Activated naive CD8-positive, alpha-beta T cell treated with anti-CD3 and anti-CD28 coated beads, Interleukin-2, amount 50 U/mL, for 16 hours (primary cell): ENCODE results near the gene NFATC2.
"Not testable (repeated sequence)": the region's sequence is repeated elsewhere in the genome, so short reads cannot be mapped to it uniquely, and the experiment has no call there.

Experiments used
- DNase-seq: peaks from one replicate; pipeline ENCODE4 v3.0.0-alpha.2; 2020; ENCODE audit warnings: low read depth, low spot score

NFATC2 gene

GRCh38 chr20:51473771-51474170 lies 68.7 kb downstream of the NFATC2 start:
- DNase-seq: no peak

DNA sequence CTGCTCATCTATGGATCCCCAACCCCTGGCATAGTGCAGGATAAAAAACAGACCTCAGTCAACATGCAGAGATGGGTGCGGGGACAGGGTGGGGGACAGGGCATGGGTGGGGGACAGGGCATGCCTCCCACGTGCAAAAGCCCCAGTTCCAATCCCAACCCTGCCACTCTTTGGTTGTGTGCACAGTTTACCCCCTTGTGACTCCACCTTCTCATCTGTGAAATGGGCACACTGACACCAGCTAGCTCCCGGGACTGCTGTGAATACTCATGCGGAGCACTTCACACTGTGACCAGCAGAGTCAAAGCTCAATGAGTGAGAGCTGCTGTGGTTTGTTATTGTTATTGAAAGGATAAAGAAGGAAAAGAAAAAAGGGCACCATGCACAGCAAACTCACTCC lies 69.3 kb downstream of the NFATC2 start:
- no peak for DNase-seq

- DNase-seq: peak; percentile 14
These were observed 71.6 kb downstream of the NFATC2 start for GRCh38 chr20:51470907-51471411.

DNA sequence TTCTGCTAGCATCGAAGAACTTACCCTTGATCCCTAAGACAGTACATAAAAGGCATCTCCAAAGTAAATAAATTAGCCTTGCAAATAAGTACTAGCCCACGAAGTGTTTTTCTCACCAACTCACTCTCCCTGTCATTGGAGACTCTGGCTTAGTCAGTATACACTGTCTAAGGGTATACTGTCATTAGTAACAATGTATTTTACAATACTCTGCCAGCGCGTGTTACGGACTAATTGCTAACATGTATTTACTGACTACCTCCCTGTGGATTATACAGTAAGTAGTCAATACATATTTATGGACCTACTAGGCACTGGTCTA lies 72.1 kb downstream of the NFATC2 start:
- no peak for DNase-seq

DNA sequence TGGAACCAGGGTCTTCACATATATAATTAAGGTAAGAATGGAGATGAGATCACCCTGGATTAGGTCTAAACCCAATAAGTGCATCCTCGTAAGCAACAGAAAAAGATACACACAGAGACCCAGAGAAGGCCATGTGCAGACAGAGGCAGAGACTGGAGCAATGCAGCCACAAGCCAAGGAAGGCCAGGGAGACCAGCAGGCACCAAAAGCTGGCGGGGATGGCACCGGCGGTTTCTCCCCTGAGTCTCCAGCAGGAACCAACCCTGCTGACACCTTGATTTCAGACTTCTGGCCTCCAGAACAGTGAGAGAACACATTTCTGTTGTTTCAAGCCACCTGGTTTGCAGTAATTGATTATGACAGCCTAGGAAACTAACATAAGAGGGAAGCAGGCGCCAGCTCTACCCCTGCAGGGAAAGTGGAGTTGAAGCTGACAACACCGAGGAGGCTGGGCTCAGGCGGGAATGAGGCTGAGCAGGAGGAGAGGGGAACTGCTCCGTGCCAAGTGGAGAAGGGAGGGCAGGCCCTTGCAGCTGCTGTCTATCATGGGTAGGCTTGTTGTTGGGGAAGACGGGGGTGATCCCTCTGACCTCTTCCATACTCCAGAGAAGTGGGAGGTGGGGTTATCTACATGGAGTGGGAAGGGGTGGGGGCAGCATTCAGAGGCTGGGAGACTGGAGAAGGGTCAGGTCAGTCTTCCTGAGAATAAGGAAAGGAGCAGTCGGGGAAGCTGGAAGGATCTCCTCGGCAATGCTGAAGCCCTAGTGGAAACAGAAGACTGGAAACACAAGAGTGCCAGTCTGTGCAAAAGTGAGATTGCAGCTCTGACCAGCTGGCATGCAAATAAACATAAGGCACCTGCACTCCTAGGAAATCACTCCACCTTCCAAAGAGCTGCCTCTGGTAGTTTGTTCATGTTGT lies 72.7 kb downstream of the NFATC2 start:
- no peak for DNase-seq

GRCh38 chr20:51469046-51469445 lies 73.5 kb downstream of the NFATC2 start:
- DNase-seq: no peak

GRCh38 chr20:51468636-51469035 lies 73.9 kb downstream of the NFATC2 start:
- DNase-seq: no peak

- no peak for DNase-seq
These were observed 74.4 kb downstream of the NFATC2 start for GRCh38 chr20:51467956-51468626.

DNA sequence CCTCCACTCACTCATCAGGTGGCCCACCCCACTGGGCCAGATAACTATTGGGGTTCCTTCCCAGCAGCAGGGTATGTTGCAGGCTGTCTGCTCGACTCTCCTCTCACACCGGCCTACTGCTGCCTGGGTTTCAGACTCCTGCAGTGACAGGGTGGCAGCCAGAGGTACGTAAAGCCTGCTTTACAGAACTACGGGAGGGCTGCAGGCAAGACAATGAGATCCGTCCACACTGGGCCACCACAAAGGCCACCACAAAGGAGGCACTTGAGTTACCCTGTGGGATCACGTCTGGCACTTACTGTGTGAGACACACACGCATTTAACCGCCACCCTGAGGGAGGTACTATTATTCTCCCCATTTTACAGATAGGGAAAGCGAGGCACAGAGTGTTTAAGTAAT lies 78.5 kb downstream of the NFATC2 start:
- DNase-seq: no peak

- no peak for DNase-seq
These were observed 79.0 kb downstream of the NFATC2 start for GRCh38 chr20:51463560-51463959.

DNA sequence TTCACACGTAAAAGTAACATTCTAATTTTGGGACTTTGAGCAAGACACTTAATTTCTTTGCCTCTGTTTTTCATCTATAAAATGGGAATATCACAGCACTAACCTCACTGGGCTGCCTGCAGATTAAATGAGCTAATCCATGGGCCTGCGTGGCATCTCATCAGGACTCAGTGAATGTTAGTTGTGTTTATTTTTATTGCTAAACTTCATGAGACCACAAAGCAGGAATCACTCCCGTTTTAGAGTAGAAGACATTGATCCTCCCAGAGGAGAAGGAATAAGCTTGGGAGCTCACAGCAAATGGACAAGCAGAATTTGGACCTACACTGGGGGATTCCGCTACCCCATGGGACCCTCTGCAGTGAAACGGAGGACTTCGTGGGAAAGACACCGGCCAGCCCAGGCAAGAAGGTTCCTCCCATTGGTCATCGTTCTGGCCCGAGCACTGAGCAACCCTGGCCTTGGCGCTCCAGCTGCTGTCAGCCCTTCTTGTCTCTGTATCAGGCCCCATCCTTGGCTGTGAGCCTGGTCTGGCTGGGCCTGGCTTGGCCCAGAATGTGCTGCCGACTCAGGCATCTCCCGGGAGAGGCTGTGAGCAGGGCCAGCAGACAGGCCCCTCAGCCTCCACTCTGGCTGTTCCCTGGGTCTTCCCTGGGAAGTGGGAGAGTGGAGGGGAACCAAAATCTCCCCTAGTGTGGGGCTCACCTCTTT lies 79.8 kb downstream of the NFATC2 start:
- no peak for DNase-seq

- not testable (repeated sequence) for DNase-seq
These were observed 80.7 kb downstream of the NFATC2 start for GRCh38 chr20:51461846-51462245.

DNA sequence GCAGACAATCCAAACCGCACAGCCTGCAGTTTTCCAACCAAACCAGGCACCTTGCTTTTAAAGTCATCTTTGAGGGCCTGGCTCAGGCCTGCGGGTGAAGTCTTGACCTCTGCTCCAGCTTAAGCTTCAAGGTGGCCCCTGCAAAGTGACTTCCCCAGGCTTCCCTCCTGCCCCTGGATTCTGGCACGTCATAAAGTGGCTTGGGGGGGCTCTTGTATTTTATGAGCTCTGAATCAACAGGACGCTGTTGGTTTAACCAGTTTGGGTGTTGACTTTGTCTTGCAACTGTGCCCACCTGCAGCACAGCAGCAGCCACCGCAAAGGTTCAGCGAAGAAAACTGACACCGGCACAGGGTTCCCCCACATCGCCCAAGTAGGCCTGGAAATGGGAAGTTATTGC lies 81.2 kb downstream of the NFATC2 start:
- DNase-seq: no peak

DNA sequence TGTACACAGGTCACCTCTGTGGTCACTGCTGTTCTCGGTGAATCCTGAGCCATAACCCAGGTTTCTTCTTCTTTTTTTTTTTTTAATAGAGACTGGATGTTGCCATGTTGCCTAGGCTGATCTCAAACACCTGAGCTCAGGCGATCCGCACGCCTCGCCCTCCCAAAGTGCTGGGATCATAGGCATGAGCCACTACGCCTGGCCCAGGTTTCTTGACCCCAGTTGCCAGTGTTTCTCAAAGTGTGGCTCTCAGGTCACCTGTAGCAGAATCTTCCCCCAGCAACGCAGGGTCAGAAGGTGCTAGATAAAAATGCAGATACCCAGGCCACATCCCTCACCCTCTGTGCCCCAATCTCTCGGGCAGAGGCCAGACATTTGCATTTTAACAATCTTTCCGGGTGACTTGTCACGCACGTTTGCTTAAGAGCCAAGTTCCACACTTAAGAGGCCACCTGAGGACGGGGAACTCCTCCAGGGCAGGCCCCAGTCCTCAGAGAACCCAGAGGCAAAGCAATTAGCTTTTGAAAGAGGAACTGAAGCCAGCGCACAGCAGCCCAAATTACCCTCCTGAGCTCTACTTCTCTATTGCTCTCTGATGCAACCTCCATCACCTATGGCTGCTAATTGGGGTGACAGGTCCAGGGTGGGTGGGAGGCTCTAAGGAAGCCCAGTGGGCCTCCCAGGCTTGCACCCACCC lies 81.8 kb downstream of the NFATC2 start:
- no peak for DNase-seq

GRCh38 chr20:51460163-51460562 lies 82.4 kb downstream of the NFATC2 start:
- DNase-seq: no peak

- no peak for DNase-seq
These were observed 83.6 kb downstream of the NFATC2 start for GRCh38 chr20:51458751-51459439.

GRCh38 chr20:51457533-51457932 lies 85.0 kb downstream of the NFATC2 start:
- DNase-seq: no peak

DNA sequence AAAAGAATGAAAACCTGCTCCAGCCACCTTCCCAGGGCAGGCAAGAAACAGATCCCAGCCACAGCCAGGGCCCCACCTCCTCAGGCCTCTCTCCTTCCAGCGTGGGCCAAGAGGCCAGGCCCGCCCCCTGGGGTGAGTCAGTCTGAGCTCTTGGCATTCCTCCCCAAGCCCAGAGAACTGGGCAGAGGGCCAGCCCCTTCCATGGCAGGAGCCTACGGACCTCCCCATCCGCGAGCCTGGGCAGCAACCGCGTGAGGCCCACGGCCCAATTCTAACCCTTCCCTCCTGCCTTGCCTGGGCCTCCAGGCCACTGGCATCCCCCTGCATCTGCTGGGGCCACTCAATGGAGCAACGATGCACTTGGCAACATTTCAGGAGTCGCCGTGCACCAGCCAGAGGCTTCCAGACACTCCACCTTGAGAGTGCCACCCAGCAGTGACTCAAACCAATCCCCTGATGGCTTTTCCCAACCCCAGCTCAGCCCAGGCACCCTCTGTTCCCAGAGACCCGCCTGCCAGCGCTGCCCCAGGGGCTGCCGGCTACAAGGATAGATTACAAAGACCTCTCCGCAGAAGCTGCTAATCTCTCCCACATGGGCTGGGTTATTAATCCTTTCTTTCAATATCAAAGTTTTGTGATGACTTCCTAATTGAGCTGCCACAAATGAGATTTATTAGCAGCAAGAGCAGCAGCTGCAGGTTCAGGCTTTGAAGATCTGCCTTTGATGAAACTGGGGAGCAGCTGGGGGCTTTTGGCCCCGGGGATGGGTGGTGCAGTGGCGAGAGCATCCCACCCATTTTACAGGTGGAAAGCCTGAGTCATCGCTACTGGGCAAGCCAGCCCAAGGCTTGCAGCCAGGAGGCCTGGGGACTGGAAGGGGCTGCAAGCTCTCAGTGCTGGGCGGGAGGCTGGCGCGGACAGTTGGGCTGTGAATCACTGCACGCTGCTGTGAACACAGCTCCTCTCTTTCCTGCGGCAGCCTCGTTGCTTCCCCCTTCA lies 85.7 kb downstream of the NFATC2 start:
- no peak for DNase-seq

GRCh38 chr20:51454250-51454865 lies 88.2 kb downstream of the NFATC2 start:
- DNase-seq: no peak
